GM18517 (cell line): ENCODE data around the gene FNDC7.
A peak's percentile ranks its signal among the peaks of the same experiment; 100 is the strongest.
"Not testable (repeated sequence)": the region's sequence is repeated elsewhere in the genome, so short reads cannot be mapped to it uniquely, and the experiment has no call there.

Experiments
- ATAC-seq: cut with Tn5 transposase; IDR thresholded peaks from one replicate; pipeline ENCODE4 v1.9.1; 2021; ENCODE audit warnings: mild to moderate bottlenecking, moderate library complexity; ENCODE audit not compliant: unreplicated experiment

Gene FNDC7, protein sequence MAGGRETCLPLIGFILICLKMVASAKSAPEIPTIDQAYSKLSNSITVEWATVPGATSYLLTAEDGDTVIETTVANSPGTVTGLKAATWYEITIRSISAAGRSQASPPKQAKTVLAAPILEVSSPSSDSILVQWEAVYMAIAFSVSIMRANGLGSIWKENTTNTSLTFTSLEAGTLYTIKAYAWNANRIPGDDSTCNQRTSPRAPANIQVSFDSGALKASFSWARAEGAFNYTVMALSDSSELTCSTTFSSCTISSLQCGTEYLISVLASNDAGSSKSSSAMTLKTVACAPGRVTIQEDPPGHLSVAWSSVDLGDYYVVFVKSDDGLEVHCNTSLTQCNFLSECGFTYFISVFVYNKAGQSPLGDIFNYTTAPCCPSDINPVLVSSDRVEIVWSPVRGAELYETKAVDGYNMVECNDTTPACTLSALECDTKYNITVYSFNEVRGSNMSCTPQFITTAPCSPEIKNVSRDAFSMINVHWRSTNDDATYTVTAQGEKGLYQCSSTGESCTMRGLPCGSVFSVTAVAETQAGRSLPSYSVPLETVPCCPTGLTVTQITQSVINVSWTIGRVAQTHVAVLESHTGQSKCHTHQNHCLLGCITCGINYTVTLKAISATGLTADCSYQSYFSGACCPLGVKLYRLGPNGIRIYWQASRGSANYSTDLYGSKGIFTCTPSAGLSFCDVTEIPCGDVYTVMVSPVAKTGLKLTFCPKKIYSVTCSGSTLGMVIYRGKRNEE

DNA sequence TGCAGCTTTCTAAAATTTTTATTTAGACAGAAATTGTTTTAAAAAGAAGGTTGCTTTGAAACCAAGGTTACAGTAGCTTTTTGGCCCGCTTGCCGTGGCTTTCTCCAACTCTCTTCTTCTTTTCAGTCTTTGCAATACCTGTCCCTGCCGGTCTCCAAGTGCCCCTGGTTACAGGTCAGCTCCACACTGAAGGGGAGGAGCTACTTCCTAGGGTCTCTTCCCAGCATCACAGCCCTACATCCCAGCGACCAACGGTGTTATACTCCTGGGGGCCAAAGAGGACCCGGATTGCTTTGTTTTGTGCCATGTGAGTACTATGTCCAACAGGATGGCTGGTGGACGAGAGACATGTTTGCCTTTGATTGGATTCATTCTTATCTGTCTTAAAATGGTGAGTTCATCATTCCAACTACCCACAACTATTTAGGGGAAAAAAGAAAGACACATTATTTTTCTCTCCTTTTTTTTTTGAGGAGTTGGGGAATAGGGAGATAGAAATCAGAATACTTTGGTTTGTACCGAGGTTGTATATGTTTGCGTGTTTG is at the start of gene FNDC7:
Gene FNDC7 (plus strand): TSS at position 303 of the 545 bp plus-strand sequence. CDS start 26 bp downstream, at position 329.
- no peak for ATAC-seq

DNA sequence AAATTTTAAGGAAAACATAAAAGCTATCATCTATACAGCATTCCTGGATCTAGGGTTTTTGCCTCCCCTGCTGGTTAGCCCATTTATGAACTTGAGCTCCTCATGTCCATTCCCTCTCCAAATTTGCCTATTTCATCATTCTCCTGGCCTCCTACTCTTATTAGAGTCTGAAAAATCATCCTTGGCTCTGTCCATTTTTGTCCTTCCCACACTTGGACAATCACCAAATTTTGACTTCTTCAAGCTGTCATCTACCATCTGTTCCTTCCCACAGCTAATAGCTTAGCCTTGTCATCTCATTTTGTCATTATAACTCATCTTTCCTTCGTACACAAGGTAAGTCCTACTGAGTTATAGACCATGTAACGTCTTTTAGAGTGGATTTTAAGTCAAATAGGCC is 49.6 kb upstream of the FNDC7 start:
- ATAC-seq = no peak

DNA sequence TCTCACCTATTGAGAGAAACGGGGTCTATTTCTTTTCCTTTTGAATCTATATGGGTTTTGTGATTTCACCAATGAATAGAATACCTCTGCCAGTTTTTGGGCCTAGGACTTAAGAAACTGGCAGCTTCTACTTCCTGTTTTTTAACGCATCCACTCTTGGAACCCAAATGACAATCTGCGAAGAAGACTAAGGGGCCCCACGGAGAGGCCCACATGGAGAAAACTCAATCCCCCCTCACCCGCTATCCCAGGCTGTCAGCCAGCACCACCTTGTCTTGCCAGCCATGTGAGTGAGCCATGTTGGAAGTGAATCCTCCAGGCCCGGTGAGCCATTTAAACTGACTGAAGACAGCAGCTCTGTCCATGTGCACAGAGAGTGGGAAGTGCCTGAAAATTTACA is 48.2 kb upstream of the FNDC7 start:
- ATAC-seq = no peak

DNA sequence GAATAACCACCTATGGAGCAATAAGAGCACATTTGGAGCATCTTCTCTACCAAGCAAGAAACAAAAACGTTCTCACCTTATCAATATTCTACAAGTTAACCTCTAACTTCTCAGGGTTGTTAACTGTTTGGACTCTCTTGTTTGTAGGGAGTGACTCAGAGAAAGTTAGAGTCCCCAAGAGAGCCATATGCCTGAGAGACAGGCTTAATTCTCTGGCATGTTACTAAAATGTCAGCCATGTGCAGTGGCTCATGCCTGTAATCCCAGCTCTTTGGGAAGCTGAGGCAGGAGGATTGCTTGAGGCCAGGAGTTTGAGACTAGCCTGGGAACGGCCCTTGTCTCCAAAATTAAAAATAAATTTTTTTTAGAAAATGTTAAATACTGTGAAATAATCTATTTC is 47.6 kb upstream of the FNDC7 start:
- no peak for ATAC-seq

DNA sequence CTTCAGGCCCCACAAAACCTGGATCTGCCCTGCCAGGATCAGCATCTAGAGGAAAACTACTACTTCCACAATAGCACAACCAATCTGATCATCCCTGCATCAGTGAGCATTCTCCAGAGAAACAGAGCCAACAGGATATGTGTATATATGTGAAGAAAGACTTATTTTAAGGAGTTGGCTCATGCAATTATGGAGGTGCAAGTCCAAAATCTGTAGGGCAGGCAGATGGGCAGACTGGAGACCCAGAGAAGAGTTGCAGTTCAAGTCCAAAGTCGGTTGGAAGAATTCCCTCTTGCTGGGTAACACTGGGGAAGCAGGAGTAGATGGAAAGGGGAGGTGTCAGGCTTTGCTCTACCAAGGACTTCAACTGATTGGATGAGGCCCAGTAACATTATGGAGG is 46.9 kb upstream of the FNDC7 start:
- ATAC-seq = no peak

DNA sequence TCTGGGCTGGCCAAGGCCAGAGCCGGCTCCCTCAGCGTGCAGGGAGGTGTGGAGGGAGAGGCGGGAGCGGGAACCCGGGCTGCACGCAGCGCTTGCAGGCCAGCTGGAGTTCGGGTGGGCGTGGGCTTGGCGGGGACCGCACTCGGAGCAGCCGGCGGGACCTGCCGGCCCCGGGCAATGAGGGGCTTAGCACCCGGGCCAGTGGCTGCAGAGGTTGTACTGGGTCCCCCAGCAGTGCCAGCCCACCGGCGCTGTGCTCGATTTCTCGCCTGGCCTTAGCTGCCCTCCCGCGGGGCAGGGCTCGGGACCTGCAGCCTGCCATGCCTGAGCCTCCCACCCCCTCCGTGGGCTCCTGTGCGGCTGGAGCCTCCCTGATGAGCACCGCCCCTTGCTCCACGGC is 45.3 kb upstream of the FNDC7 start:
- ATAC-seq = not testable (repeated sequence)

DNA sequence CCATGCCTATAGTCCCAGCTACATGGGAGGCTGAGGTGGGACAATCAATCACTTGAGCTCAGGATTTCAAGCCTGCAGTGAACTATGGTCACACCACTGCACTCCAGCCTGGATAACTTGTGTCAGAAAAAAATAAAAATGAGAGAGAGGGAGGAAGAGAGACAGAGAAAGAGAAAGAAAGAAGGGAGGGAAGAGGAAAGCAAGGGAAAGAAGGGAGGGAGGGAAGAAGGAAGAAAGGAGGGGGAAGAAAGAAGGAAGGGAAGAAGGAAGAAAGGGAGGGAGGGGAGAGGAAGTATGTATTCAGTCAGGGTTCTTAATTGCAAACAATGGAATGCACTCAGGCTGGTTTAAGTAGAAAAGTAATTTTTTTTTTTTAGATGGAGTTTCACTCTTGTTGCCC is 43.9 kb upstream of the FNDC7 start:
- ATAC-seq = no peak

DNA sequence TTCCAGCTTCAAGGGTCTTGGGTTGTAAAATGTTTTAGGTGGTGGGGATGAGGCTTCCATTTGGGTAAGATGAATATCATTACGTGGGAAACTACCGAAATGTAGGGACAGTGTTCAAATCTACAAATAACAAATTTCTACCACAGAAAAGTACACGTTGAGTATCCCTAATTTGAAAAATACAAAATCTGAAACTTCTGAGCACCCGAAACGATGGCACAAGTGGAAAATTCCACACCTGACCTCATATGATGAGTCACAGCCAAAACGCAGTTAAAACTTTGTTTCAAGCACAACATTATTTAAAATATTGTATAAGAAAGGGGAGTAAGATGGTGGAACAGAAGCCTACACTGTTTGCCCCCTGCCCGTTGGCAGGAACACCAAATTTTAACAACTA is 43.0 kb upstream of the FNDC7 start:
- ATAC-seq = no peak

DNA sequence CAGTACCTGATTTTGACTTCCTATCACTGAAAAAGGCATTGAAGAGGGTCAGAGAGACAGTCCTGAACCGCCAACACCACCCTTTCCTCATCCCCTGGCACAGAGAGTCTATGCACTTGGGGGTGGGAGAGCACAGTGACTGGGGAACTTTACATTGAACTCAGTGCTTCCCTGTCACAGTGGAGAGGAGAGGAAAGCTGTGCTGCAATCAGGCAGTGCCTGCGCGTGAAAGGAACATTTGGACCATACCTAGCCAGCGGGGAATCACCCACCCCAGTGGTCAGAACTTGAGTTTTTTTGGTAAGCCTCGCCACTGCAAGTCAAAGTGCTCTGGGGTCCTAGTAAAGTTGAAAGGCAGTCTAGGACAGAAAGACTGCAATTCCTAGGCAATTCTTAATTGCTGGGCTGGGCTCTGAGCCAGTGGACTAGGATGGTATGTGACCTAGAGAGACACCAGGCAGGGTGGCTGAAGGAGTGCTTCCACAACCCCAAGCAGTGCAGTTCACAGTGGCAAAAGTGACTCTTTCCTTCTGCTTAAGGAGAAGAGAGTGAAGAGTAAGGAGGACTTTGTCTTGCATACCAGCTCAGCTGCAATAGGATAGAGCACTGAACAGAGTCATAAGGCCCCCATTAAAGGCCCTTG is 42.5 kb upstream of the FNDC7 start:
- no peak for ATAC-seq

DNA sequence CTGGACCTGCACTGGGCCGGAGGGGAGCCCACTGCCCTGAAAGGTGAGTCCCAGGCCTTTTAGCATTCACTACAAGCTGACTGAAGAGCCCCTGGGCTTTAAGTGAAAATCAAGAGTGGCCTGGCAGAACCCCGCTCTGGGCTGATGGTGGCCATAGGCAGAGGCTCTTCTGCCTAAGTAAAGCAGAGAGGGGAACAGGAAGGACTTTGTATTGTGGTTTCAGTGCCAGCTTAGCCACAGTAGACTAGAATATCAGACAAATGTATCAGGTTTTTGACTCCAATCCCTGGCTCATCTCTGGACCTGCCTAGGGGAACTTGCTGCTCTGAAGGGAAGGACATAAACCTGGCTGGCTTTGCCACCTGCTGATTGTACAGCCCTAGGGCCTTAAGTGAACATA is 41.6 kb upstream of the FNDC7 start:
- ATAC-seq = no peak

DNA sequence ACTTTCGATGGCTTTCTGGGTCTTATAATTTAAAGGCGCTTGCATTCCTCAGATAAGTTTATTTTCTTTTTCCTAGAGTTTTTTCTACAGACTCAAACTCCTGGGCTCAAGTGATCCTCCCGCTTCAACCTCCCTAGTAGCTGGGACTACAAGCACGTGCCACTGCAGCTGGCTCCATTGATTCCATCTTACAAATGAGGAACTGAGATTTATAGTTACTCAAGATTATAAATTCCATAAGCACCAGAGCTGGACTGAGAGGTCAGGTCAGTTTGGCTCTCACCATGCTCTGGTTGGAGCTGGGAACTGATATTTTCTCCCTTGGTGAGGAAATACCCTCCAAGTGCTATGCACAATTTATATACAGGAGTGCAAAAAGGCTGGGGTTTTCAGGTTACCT is 34.0 kb upstream of the FNDC7 start:
- no peak for ATAC-seq

DNA sequence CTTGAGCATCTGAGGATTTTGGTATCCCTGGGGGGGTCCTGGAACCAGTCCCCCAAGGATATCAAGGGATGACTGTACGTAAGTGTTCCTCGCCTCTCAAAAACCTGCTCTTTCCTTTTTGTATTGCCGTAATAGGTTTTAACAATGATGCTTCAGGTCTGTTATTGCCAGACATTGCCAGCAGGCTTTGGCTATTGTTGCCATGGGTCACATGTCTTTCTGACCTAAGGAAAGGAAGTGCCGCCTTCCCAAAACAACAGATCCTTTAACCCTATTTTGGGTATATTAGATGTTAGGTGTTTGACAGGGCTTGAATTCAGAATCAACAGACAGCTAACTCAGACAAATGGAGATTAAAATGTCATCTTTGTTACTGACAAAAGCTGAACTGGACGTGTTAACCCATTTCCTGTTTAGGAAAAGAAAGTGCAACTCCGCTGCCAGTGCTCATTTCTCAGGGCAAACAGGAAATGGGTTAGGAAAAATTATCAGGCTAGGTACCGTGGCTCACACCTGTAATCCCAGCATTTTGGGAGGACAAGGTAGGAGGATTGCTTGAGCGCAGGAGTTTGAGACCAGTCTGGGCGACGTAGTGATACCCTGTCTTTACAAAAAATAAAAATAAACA is 33.0 kb upstream of the FNDC7 start:
- no peak for ATAC-seq

DNA sequence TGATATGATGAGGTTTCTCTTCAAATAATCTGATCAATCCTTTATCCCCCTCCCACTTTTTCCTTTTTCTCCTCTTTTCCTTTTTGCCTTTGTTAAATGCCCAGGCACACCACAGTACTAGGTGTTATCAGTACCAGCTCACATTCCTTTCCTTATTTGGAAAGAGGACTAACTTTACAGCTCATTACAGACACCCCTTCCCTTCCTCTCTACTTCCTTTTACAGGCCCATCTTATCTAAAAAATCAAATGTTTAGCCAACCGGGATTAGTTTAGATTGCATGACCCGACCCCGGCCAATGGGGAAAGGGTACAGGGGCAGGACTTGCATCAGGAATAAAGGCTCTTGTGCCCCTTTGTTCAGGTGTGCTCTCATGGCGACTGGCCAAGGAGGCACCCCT is 31.0 kb upstream of the FNDC7 start:
- ATAC-seq = not testable (repeated sequence)

DNA sequence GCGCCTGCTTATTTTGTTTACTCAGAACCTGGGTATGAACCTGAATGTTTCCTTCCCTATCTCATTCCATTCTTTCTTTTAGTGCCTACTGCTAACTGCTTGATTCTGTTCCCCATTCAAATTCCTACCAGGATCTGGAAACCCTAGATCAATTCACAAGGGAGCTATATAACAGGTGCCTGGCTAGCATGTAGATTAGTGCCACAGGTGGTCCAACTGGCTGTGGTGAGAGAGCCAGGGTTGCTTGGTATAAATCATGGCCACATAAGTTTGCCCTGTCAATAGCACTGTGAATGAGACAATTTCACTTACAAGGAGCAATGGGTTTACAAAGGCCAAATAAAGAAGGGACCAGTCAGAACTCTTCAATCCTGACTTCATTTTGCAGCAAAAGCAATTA is 27.2 kb upstream of the FNDC7 start:
- ATAC-seq = no peak

DNA sequence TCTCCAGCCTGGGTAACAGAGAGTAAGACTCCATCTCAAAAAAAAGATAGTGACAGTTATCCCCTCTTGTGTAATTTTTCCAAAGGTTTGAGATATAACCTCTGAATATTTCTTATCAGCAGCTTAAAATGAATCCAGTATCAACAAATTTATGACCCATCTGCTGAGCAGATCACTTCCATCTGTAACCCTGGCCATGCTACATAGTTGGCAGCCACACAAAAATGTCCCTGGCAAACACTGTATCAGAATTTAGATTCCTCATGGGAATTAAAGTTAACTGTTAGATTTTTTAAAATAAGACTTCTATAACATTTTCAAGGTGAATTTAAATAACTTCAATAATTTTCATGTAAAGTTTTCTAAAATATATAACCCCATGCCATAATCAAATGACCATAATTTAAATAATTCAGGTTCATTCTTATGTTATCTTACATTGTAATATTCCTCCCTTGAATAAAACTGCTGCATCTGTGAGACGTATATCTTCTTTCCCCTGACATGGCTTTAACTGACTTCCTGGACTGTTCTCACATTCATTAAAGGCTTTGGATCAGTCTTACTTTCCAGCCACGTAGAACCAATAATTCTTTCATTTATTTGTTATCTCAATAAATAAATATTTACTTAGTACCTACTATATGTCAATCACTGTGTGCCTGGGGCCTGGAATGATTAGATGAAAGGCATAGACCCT is 25.9 kb upstream of the FNDC7 start:
- no peak for ATAC-seq

DNA sequence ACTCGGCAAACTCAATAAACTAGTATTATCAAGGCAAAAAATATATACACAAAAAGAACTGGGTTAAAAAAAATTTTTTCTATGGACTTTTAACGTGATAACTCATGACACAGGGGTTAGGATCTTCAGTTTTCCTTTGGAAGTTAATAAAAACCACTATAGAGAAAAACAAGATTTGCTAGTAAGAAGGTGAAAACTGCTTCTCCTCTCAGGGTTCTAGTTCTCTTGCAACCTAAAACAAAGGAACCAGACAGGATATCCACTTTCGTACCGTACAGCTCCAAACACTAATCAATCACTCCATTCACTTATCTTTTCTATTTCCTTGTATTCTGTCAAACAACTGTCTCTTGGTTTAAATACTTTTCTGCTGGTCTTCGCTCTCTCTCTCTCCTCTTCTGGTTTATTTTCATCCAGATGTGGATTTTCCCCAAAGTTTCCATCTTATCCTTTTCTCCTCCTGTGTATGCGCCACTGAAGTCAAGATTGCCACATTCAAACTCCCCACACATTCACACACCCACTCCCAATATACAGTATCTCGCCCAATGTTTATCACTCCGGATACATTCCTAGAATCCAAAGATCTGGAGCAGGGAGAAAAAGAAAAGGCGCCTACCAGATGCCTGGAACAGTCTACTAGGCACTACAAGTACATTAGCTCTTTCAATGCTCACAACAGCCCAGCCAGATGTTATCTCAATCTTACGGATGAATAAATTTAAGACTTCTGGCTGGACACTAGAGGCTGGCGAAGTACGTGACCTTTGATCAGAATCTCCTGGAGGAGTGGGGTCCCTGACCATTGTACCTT is 21.4 kb upstream of the FNDC7 start:
- ATAC-seq = peak; percentile 2

DNA sequence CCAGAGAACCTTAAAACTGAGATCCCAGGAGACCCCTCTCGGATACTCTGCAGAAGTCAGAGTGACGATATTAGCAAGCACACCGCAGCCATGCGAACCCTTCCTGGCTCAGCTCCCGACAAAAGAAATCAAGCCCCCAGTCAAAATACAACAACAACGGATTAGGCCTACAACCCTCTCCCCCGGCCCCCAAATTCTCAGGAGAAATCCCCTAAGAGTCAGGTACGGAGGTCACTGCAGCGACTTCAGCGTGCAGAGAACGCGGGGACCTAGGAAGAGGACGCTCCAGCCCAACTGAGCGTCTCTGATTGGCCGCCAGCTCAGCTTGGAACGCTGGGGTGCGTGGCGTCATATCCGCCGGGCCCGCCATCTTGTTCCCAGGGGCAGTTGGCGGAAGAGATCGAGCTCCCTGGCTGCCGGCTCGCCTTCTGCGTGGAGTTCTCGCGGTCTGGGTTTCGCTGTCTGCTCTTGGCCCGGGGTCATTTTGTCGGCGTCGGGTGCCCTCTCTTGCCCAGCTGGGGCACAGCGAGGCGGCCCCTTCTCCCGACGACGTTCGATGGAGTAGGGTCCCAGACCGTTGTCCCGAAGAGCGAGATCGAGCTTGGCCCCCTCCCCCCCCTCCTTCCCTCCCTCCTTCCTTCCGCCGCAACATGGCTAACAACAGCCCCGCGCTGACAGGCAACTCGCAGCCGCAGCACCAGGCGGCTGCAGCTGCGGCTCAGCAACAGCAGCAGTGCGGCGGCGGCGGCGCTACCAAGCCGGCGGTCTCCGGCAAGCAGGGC is 20.6 kb upstream of the FNDC7 start, which contains the start of gene PRPF38B:
Gene PRPF38B (plus strand): TSS at position 369 of the 782 bp plus-strand sequence. CDS start 282 bp downstream, at position 651.
- peak; percentile 90 for ATAC-seq

DNA sequence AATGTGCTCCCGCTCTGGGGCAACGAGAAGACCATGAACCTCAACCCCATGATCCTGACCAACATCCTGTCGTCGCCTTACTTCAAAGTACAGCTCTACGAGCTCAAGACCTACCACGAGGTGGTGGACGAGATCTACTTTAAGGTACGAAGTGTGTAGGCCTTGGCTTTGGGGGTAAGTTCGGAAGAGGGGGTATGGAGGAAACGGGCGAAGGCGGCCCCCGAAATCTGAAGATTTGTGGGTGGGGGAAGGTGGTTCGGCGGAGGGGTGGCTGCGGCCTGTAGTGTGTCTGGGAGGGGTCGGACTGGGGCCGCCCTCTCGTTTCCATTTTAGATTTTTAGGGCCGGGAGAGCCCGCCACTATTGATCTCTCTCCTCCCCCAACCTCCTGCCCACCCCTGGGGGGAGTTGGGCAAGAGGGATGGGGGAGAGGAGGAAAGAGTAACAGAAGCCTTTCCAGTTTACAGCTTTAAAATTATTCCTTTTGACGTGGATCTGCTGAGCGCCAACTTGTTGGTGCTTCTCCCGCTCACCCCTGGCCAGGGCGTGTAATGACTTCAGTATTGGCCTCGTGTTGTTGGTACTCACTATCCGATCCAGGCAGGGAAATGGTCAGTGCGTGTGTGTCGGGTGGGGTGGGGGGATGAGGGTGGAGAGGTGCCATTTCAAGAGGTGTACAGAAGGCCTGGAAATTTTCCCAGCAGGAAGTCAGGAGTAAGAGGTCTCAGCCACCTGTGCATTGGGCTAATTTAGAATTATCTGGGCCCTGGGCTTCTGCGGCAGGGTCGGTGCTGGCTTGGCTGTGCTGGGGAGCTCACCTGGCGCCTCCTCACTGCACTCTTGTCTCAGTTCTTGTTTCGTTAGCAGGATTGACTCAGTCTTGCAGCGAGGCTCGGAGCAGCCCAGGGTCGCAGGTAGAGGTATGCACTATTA is 19.7 kb upstream of the FNDC7 start:
- peak; percentile 56 for ATAC-seq
